Measurements from ENCODE around the gene ABHD16B. TPM values are rescaled to one million over a fixed set of nuclear protein-coding genes. Genes with fewer than 3 reads are reported as not detected.

The ABHD16B gene
- total RNA-seq, 4 donors from 2014 or later = not detected

DNA sequence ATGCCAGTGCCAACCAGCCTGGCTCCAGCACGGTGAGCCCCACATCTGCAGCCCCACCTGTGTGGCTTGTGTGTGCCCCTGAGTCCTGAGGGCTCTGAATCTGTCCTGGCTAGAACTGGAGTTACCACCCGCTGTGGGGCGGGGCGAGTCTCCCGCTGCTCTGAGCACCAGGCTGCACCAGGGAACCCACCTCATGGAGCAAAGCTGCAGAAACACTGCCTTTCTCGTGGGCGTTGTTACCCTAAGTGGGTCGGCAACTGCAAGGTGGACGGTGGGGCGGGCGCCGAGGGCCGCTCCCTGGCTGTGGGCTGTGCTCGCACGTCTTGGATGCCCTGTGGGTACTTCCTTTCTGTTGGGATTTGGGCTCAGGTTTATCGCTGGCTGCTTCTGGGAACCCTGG lies 17.5 kb upstream of the ABHD16B start:
- intact Hi-C loops (cut with DNase I; ENCODE audit: low total_unique reads) = no loop called here
- TF ChIP-seq, protein P1, sequence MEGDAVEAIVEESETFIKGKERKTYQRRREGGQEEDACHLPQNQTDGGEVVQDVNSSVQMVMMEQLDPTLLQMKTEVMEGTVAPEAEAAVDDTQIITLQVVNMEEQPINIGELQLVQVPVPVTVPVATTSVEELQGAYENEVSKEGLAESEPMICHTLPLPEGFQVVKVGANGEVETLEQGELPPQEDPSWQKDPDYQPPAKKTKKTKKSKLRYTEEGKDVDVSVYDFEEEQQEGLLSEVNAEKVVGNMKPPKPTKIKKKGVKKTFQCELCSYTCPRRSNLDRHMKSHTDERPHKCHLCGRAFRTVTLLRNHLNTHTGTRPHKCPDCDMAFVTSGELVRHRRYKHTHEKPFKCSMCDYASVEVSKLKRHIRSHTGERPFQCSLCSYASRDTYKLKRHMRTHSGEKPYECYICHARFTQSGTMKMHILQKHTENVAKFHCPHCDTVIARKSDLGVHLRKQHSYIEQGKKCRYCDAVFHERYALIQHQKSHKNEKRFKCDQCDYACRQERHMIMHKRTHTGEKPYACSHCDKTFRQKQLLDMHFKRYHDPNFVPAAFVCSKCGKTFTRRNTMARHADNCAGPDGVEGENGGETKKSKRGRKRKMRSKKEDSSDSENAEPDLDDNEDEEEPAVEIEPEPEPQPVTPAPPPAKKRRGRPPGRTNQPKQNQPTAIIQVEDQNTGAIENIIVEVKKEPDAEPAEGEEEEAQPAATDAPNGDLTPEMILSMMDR (IDR thresholded peaks at IDR 0.05 in 4 of 5, conservative IDR thresholded peaks at IDR 0.05 in 1 of 5) = no peak
- Histone ChIP-seq H3K4me1 (peaks cover 25 to 26% of the 10 kb centered on the region in 2 donors), H3K27ac (no peak overlapping the region), H3K36me3 (no peaks in the 10 kb centered on the region), H3K9me3 (no peaks in the 10 kb centered on the region), H3K4me3 (no peak overlapping the region), H3K27me3 (no peaks in the 10 kb centered on the region)
- in situ Hi-C loops (cut with MboI; ENCODE audit: low sequenced_read_pairs in 4 of 4) = no loop called here
- ATAC-seq (no peak), DNase-seq (no peak)

DNA sequence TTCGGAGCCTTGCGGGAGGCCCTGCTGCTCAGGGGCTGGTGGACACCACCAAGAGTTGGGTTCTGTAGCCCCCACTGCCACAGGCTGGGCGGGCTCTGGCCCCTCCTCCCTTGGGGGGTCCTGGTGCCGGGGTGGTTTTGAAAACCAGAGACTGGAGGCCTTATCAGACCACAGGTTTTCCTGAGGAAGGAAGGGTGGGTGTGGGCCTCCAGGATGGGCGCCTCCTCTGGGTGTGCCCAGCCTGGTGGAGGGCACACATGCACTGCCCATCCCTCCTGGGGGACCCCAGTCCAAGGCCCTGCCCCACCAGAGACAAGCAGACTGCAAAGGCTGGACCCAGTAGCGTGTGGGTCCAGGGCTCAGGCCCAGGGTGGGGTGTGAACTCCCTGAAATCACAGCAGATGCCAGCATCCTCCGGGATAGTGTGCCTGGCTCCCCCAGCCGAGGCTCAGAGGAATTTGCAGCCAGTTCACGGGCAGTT lies 16.7 kb upstream of the ABHD16B start:
- no peak for DNase-seq
- intact Hi-C loops (cut with DNase I; ENCODE audit: low total_unique reads) = no loop called here

DNA sequence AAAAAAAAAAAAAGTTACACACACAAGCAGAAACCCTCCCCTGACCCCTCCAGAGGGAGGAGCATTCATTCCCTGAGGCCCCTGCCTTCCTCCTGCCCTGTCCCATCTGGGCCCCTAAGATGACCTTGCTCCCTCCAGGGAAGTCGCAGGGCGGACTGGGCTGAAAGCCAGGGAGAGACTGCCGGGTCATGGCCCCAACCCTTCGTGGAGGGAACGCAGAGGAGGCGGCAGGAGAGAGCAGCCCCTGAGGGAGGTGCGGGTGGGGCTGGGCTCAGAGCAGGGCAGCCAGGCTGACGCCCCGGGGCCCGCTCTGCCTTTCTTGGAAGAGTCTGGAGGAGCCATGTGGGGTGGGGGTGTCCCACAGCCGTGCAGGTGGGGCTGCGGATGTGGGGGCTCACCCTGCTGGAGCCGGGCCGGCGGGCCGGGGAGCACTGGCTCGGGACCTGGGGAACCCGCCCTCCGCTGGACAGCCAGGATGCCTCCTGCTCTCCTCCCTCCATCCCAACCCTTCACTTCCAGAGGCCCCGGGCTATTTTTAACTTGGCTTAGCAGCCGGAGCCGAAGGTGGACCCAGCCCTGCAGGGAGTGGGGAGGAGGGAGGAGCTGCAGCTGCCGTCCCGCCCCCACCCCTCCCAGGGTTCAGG lies 15.0 kb upstream of the ABHD16B start:
- Histone ChIP-seq H3K36me3 (no peaks in the 10 kb centered on the region), H3K4me1 (peaks cover 25 to 26% of the 10 kb centered on the region in 2 donors), H3K4me3 (peak overlapping the region in 3 of 4 donors; percentile 21 to 42 (median 25)), H3K27ac (peak overlapping the region; percentile 81 to 92 (median 86)), H3K27me3 (no peaks in the 10 kb centered on the region), H3K9me3 (no peaks in the 10 kb centered on the region)
- TF ChIP-seq POLR2A (IDR thresholded peaks at IDR 0.05) = no peak
- TF ChIP-seq, protein P1 (IDR thresholded peaks at IDR 0.05 in 4 of 5, conservative IDR thresholded peaks at IDR 0.05 in 1 of 5) = peak in 1 of 5 experiments; percentile 11
- peak in 1 of 2 donors; percentile 64 for DNase-seq
- in situ Hi-C loops (cut with MboI; ENCODE audit: low sequenced_read_pairs in 4 of 4) (no loop called here), intact Hi-C loops (cut with DNase I; ENCODE audit: low total_unique reads) (no loop called here)
- peak; percentile 63 to 74 for ATAC-seq

More for the DNA sequence above, 16.7 kb upstream of the ABHD16B start:
- Histone ChIP-seq H3K4me3 (no peak overlapping the region), H3K9me3 (no peaks in the 10 kb centered on the region), H3K27ac (peak overlapping the region in 1 of 4 donors; percentile 81), H3K27me3 (no peaks in the 10 kb centered on the region), H3K4me1 (peaks cover 25 to 26% of the 10 kb centered on the region in 2 donors), H3K36me3 (no peaks in the 10 kb centered on the region)
- in situ Hi-C loops (cut with MboI; ENCODE audit: low sequenced_read_pairs in 4 of 4) = no loop called here
- TF ChIP-seq, protein P1 (IDR thresholded peaks at IDR 0.05 in 4 of 5, conservative IDR thresholded peaks at IDR 0.05 in 1 of 5) = no peak
- no peak for TF ChIP-seq POLR2A (IDR thresholded peaks at IDR 0.05)
- ATAC-seq = no peak

DNA sequence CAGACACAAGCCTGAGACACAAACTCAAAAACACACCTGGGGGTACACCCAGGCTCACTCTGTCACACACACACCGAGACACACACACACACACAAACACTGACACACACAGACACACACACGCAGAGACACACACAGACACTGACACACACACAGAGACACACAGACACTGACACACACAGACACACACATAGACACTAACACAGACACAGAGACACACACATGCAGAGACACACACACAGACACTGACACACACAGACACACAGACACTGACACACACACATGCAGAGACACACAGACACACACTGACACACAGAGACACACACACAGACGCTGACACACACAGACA lies 14.4 kb upstream of the ABHD16B start:
- DNase-seq (no peak), ATAC-seq (peak in 1 of 2 donors; percentile 2)
- TF ChIP-seq, protein P1 (IDR thresholded peaks at IDR 0.05 in 4 of 5, conservative IDR thresholded peaks at IDR 0.05 in 1 of 5) = no peak
- TF ChIP-seq POLR2A (IDR thresholded peaks at IDR 0.05) = no peak
- in situ Hi-C loops (cut with MboI; ENCODE audit: low sequenced_read_pairs in 4 of 4) = no loop called here
- Histone ChIP-seq H3K27ac (peak overlapping the region; percentile 81 to 92 (median 86)), H3K27me3 (no peaks in the 10 kb centered on the region), H3K4me3 (peak overlapping the region in 2 of 4 donors; percentile 20 to 25), H3K4me1 (peaks cover 25 to 26% of the 10 kb centered on the region in 2 donors), H3K9me3 (no peaks in the 10 kb centered on the region), H3K36me3 (no peaks in the 10 kb centered on the region)
- intact Hi-C loops (cut with DNase I; ENCODE audit: low total_unique reads) = no loop called here
